ENCODE measurements around the gene PDAP1.

PDAP1 gene

GRCh38 chr7:99404977-99405320, 3.4 kb downstream of the PDAP1 start:
- no peak for TF ChIP-seq MAX (IDR thresholded peaks at IDR 0.05; ENCODE audit: low read depth, low read length)
- TF ChIP-seq CTCF (IDR thresholded peaks at IDR 0.05; ENCODE audit: low read depth, low read length), result no peak
- no peak for TF ChIP-seq POLR2A (IDR thresholded peaks at IDR 0.05; ENCODE audit: extremely low read depth, insufficient read length)
- TF ChIP-seq MYC (IDR thresholded peaks at IDR 0.05; ENCODE audit: low read depth, low read length), result no peak
- H3K4me3 ChIP-seq (ENCODE audit: low read depth, low read length), result no peak overlapping the region
- DNase-seq (ENCODE audit: low read depth), result no peak

GRCh38 chr7:99404235-99404976, 4.0 kb downstream of the PDAP1 start:
- TF ChIP-seq MYC (IDR thresholded peaks at IDR 0.05; ENCODE audit: low read depth, low read length) (no peak), CTCF (IDR thresholded peaks at IDR 0.05; ENCODE audit: low read depth, low read length) (no peak), POLR2A (IDR thresholded peaks at IDR 0.05; ENCODE audit: extremely low read depth, insufficient read length) (no peak), MAX (IDR thresholded peaks at IDR 0.05; ENCODE audit: low read depth, low read length) (no peak)
- no peak for DNase-seq (ENCODE audit: low read depth)
- no peak overlapping the region for H3K4me3 ChIP-seq (ENCODE audit: low read depth, low read length)

- no peak for DNase-seq (ENCODE audit: low read depth)
- no peak overlapping the region for H3K4me3 ChIP-seq (ENCODE audit: low read depth, low read length)
- TF ChIP-seq CTCF (IDR thresholded peaks at IDR 0.05; ENCODE audit: low read depth, low read length) (no peak), POLR2A (IDR thresholded peaks at IDR 0.05; ENCODE audit: extremely low read depth, insufficient read length) (no peak), MYC (IDR thresholded peaks at IDR 0.05; ENCODE audit: low read depth, low read length) (no peak), MAX (IDR thresholded peaks at IDR 0.05; ENCODE audit: low read depth, low read length) (no peak)
Observed at GRCh38 chr7:99403764-99404163, 4.6 kb downstream of the PDAP1 start.

GRCh38 chr7:99402854-99403253, 5.5 kb downstream of the PDAP1 start:
- no peak for TF ChIP-seq MYC (IDR thresholded peaks at IDR 0.05; ENCODE audit: low read depth, low read length)
- TF ChIP-seq POLR2A (IDR thresholded peaks at IDR 0.05; ENCODE audit: extremely low read depth, insufficient read length), result no peak
- TF ChIP-seq CTCF (IDR thresholded peaks at IDR 0.05; ENCODE audit: low read depth, low read length), result no peak
- no peak for TF ChIP-seq MAX (IDR thresholded peaks at IDR 0.05; ENCODE audit: low read depth, low read length)
- no peak for DNase-seq (ENCODE audit: low read depth)
- H3K4me3 ChIP-seq (ENCODE audit: low read depth, low read length), result no peak overlapping the region

- TF ChIP-seq MYC (IDR thresholded peaks at IDR 0.05; ENCODE audit: low read depth, low read length) (no peak), MAX (IDR thresholded peaks at IDR 0.05; ENCODE audit: low read depth, low read length) (no peak), CTCF (IDR thresholded peaks at IDR 0.05; ENCODE audit: low read depth, low read length) (no peak), POLR2A (IDR thresholded peaks at IDR 0.05; ENCODE audit: extremely low read depth, insufficient read length) (no peak)
- no peak overlapping the region for H3K4me3 ChIP-seq (ENCODE audit: low read depth, low read length)
- DNase-seq (ENCODE audit: low read depth), result no peak
Observed at GRCh38 chr7:99399597-99399996, 8.8 kb downstream of the PDAP1 start.
